ENCODE measurements around the gene TMEM222.

The TMEM222 gene

GRCh38 chr1:27360159-27361043, 38.4 kb downstream of the TMEM222 start:
- DNase-seq, result no peak

GRCh38 chr1:27361044-27361402, 39.1 kb downstream of the TMEM222 start:
- no peak for DNase-seq

GRCh38 chr1:27361553-27361952, 39.6 kb downstream of the TMEM222 start:
- no peak for DNase-seq

GRCh38 chr1:27363766-27364695, 42.1 kb downstream of the TMEM222 start:
- no peak for DNase-seq

- DNase-seq, result no peak
Measured at GRCh38 chr1:27364696-27365371, 42.9 kb downstream of the TMEM222 start.

GRCh38 chr1:27365372-27366112, 43.6 kb downstream of the TMEM222 start:
- DNase-seq, result peak; percentile 72

GRCh38 chr1:27366113-27366410, 44.1 kb downstream of the TMEM222 start:
- peak; percentile 64 for DNase-seq

GRCh38 chr1:27366411-27367159, 44.6 kb downstream of the TMEM222 start, which contains the start of gene MAP3K6:
Gene MAP3K6, minus strand, starts transcription at chr1:27366961. Its CDS starts 364 bp downstream, at chr1:27366597.
- DNase-seq, result no peak

- DNase-seq, result no peak
Measured at GRCh38 chr1:27367160-27367650, 45.2 kb downstream of the TMEM222 start.

- no peak for DNase-seq
Measured at GRCh38 chr1:27368869-27369582, 47.1 kb downstream of the TMEM222 start.

GRCh38 chr1:27372022-27372807, 50.3 kb downstream of the TMEM222 start:
- no peak for DNase-seq

GRCh38 chr1:27372808-27373690, 51.1 kb downstream of the TMEM222 start:
- no peak for DNase-seq

GRCh38 chr1:27374362-27375086, 52.6 kb downstream of the TMEM222 start, which contains the start of gene FCN3:
Gene FCN3, minus strand, starts transcription at chr1:27374824. Its CDS starts 6 bp downstream, at chr1:27374818.
- no peak for DNase-seq

- no peak for DNase-seq
Measured at GRCh38 chr1:27377760-27378495, 56.0 kb downstream of the TMEM222 start.

GRCh38 chr1:27379564-27380122, 57.7 kb downstream of the TMEM222 start:
- DNase-seq, result no peak

GRCh38 chr1:27380224-27380623, 58.3 kb downstream of the TMEM222 start:
- DNase-seq, result no peak

All from activated gamma-delta T cell treated with Interleukin-2 at 50 U/mL for 16 hours (primary cell).